Measurements from ENCODE around the gene DUSP6.
A peak's percentile ranks its signal among the peaks of the same experiment; 100 is the strongest.

Gene DUSP6

DNA sequence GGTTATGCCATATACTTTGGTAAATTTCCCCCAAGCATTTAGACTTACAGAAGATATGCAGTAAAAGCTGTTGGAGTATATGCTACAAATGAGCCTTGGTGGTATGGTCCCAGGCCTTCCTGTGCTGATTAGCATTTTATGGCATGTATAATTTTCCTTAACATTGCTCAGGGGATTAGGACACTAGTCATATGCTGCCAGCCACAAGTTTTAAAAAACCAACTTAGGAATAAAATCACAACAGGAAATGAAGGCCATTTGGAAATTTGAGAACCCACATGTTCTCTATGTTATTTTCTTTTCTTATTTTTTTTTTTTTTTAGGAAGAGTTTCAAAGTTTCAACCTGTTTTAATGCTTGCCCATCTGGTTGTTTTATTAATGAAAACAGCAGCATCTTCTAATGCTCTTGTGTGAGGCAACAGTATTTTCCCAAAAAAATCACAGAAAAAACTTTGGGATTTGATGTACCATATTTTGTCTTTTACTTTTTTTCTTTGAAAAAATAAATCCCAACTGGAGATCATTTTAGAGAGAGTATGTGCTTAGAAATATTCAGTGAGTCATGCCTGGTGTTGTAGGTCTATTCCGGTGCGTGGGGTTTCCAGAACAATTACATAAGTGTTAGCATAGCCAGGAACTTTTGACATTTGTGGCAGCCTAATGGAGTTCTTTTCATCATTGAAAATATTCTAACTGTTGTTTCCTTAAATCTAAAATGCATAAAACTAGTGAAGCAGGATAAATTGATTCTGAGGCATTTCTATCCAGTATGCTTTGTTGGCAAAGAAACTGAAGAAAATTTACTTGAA, 21.7 kb upstream of the DUSP6 start:
- no peak for DNase-seq

DNA sequence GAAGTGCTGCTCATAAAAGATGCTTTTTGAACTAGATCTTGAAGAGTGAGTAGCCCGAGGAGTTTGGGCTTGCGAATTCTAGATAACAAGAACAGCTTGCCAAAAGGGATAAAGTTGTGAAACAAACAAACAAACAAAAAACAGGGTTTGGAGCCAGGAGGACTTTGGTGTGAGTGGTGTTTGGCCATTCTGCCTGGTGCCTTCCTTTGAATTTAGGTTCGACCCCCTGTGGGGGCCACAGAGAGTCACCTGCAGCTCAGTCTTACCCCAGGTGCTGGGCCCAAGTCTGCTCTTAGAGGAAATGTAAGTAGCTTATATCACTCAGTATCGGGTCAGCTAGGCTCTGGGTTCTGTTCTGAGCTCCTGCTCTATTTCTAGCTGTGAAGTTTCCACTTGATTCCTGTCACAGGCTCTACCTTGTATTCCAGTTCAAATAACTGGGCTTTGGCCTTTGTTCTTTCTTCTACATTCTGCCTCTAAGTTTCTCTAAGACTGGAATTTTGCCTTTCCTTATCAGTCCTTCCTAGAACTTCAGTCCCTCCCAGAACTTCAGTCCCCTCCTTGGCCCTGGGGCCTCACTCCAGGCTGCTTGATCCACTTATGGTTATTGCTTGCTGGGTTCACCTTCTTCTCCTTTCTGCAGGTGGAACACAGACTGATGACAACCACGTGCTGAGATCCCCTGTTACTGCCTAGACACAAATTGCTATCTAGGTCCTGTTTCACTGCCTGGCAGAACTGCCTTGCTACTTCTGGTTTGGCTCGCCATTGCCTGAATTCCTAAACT, 20.5 kb upstream of the DUSP6 start:
- DNase-seq: no peak

DNA sequence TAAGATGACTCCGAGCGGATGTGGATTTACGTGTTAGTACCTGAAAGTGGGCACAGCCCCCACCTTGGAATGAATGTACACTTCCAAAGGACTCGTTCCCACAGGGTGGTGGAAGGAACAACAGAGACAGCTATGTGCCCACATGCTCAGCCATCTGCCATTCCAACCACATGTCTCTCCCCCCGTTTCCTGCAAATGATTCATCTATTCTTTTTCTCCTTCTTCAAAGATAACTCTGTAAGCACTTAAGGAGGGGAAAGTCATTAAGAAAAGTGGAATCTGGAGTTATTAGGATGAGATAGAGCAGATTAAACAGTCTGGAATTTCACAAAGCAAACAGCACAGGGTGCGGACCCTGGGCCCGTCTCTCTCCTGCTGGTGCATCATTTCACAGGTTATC, 18.5 kb upstream of the DUSP6 start:
- no peak for DNase-seq

DNA sequence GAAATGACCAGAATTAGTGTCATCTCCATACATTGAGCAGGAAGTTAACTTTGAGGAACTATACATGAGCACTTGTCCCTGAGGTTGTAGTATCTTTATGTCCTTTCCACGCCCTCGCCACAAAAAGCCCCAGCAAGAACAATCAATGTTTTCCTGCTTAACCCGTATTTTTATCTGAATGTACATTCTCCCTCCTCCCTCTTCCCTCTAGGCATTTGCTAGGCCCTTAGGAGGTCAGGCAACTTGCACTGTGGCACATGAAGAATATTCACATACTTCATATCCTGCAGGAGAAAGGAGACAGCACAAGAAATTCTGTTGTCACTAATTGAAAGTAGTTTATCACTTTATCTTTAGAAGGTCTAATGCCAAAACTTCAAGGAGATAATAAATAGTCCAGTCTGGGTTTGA, 18.1 kb upstream of the DUSP6 start:
- no peak for DNase-seq

DNA sequence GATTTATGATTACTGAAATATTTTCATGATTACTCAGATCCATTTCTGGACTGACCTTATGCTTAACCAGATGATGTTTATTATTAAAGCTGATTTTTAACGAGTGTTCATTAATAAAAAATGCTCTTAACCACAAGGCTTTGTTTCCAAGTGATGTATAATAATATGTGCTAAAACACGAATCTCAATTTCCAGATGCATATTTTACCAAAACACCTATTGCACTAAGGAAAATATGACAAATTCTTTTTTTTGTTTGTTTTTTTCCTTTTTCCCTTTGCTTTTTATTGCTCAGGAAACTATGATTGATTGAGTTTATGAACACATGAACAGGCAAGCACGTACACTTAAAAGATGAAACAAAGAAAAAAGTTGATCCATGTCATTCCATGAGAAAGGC, 16.9 kb upstream of the DUSP6 start:
- no peak for DNase-seq

DNA sequence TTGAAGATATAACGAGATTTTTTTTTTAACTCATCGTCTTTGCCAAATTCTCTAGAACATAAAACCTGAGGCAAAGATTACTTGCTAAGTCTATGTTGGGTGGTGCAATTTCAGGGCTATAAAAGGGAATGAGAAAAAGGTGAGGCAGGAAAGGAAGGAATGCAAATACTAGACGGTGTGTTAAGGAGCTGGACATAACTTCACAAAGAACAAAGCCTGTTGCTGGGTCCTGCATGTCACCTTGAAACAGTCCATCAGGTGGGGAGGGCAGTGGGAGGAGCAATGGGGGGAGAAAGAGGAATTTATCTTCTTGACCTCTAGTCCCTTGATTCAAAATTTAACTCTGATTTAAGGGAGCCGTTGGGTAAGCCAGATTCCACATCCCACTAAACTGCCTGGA, 16.1 kb upstream of the DUSP6 start:
- DNase-seq: no peak

DNA sequence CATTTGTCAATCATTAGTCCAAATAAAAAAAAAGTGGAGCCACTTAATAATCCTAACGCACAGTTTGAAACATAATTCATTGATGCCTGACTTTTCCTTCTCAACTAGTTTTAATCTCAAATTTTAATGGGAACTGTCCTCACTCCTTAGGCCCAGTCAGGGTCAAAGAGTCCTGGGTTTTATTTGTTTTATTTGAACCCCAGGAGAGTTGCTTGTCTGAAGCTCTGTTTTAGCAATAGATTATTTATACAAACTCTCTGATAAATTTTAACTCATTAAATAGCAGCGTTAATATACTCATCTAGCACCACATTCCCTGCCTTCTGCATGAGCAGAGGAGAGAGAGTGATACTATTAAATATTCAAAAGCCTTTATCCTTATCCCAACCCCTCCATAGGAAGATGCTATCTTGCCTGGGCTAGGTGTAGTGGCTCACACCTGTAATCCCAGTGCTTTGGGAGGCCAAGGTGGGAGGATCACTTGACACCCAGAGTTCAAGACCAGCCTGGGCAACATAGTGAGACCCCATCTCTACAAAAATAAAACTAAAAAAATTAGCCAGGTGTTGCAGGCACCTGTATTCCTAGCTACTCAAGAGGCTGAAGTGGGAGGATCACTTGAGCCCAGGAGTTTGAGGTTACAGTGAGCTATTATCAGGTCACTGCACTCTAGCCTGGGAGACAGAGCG, 14.5 kb upstream of the DUSP6 start:
- no peak for DNase-seq

DNA sequence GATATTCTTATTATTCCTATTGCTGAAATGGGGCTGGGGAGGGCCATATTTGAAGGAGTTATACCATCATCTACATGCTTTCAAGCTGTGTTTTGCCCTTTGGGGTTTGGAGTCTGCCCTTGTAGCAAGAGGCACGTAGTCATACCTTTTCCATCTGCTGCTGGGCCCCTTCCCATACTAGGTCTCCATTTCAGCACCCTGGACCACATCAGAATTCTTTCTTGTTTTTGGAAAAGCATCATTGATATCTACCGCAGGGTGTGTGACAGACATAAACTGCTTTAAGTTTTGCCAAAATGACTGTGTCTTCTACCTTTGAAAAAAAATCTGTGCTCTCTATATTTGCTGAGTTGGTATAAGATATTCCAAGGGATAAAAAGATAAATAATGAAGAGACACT, 12.3 kb upstream of the DUSP6 start:
- no peak for DNase-seq

DNA sequence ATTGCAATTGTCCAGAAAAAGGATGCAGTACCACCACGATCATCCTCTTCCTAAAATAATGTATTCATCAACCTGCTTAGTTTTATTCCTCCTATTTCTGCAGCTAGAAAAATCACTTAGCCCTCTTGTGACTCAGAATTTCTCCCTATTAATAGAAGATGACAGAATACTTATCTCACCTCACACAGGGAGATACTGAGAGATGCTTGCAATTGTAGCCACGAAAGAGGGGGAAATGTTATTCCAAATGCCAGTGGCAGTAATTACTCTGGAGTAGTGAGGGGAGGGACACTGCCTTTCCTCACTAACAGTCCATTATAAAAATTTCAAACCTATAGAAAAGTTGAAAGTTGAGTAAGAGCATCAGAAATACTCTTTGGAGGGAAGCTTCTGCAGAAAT, 11.8 kb upstream of the DUSP6 start:
- no peak for DNase-seq

DNA sequence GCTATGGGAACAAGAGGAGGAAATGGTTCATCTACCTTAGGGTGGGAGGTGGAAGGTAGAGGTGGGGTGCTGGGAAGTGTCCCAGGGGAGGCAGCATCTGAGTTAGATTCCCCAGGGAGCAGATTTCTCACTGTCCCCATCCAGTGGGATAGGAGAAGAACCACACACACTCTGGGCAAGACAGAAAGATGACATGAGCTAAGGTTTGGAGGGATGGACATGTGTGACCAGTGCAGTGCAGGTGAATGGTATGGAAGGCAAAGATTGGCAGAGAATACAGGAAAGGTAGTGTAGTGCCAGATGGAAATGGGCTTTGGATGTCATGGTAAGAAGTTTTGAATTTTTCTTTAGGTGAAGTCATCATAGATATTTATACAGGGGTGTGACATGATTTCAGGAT, 11.3 kb upstream of the DUSP6 start:
- DNase-seq: no peak

DNA sequence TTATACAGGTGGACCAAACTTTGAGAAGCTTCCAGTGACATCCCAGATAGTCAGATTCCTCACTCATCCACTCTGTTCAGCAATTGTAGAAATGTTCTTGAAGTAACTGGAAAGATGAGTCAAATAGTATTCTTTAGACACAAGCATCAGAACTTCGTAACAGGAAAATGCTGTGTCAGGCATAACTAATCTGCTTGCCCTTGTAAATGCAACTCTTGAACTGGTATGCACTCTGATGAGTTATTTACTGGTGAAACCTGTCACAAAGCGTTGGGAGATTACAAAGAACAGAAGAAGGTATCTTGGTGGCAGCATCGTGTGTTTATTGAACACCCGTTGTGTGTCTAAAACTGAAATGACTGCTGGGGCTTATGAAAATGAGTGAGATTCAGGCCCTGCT, 10.8 kb upstream of the DUSP6 start:
- no peak for DNase-seq

DNA sequence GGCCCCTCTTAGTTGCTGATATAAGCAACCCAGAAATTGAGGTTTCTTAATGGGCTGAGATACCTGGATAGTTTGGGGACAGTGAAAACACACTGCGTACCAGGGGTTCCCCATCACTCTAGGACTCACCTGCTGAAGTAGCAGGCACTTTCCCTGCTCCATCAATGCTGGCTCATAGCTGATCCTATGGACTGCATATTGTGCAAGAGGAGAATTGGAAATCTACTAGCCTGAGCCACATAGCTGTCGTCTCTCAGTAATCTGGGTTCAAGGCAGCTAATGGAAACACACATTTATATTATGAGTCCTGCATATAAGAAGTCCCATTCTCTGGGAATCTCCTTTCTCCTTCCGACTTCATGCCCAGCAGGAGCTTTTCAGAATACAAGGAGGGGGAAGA, 7.3 kb upstream of the DUSP6 start:
- no peak for DNase-seq

DNA sequence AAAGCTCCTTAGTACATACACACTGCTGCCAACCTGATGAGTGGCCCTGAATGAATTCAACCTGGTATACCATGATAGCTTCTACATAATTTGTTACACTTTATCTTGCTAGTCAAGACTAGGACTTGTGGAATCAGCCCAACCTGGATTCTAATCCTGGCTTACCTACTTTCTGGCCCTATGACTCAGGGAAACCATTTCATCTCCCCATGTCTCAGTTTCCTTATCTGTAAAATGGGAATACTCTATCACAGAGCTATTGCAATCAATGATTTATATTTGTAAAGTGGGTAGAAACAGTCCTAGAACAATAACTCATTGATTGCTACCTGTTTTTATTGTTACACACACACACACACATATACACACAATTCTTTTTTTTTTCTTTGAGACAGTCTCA, 6.5 kb upstream of the DUSP6 start:
- DNase-seq: no peak

DNA sequence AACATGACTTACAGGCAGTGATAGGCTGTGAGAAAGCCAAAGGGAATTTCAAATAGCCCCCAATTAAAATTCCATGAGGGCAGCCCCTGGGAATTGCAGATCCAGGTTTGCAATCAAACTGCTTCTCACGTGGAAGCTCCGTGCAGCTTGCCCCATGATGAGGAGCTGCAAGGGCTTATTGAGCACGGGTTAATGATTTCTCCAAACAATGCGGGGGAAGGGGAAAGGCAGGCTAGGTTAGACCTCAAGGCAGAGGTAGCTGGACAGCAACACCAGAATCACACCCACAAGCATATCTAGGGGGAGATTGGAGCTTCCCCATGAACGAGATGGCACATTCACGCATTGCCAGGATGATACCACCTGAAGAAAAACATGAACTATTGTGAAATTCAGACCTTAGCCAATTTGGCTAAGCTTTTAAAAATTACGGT, 5.0 kb upstream of the DUSP6 start:
- no peak for DNase-seq

DNA sequence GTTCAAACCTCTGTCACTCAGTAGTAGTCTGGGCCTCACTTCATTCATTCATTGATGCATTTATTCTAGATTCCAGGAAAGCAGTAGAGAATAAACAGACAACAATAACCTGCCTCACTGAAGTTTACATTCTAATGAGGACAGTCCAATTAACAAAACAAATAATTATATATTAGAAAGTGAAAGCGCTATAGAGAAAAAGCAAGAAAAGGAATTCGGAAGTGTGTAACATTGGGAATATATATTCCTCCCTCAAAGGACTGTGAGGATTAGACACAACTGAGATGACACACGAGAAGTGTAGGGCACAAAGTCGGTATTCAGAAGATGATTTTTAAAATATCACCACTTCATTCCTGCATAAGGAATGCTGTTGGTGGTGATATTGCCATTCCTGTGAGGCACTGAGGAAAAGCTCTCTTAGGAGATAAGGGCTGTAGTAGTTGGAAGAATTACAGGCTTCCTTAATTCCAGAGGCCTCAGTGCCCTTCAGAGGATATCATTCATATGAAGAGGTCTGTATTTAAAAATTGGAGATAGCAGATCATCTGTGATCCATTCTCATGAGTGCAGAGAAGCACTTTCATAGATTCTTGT, 3.9 kb upstream of the DUSP6 start:
- no peak for DNase-seq

DNA sequence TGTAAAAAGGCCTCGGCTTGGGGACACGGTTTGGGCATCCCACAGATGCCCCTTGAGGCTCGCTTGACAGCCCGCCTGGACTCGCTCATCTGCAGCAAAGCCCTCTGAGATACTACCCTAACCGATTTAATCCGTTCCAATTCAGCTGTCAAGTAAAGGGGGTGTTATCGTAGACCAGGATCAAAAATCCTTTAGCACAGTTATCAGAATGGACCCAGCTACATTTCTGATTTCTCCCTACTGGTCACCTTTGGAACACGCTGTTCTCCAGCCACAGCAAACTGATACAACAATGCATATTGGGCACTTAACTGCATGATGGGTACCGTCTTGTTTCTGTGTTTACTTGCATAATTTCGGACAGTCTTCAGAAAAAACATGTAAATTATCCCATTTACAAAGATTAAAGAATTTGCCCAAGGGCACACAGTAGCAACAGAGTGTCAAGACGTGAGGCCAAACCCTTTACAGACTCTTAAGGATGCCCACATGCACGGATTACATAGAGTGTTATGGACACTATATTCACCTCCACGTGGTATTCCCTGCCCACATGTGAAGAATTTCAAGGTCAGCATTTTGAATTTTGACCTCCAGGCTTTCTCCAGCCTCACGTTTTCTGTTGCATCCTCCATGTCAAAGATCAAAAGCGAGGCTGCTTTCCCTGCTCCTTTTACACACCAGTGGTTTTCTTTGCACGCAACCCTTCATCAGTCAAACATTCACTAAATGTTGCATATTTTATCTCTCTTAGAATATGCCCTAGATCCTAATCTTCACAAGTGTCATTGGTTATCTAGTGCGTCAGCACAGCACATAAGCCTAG, 3.2 kb upstream of the DUSP6 start:
- DNase-seq: no peak

DNA sequence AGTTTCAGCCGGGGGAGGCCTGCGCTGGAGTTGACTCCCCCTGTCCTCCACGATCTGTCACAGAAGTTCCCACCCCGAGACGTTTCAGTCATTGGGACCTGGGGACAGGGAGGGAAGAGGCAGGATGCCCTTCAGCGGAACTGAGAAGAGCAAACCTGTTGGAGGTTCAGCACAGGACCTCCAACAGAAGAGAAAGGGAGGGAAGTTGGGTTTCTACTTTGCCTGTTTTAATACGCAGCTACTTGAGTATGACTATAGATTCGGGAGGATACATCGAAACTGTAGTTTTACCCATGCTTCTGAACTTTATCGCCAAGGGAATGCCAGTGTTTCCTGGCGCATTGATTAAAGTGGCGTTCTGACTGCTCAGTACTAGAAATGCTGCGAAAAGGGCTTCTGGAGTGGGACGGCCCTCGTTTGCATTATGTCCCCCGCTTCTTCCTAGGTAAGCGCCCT, 2.3 kb upstream of the DUSP6 start:
- peak; percentile 34 for DNase-seq

DNA sequence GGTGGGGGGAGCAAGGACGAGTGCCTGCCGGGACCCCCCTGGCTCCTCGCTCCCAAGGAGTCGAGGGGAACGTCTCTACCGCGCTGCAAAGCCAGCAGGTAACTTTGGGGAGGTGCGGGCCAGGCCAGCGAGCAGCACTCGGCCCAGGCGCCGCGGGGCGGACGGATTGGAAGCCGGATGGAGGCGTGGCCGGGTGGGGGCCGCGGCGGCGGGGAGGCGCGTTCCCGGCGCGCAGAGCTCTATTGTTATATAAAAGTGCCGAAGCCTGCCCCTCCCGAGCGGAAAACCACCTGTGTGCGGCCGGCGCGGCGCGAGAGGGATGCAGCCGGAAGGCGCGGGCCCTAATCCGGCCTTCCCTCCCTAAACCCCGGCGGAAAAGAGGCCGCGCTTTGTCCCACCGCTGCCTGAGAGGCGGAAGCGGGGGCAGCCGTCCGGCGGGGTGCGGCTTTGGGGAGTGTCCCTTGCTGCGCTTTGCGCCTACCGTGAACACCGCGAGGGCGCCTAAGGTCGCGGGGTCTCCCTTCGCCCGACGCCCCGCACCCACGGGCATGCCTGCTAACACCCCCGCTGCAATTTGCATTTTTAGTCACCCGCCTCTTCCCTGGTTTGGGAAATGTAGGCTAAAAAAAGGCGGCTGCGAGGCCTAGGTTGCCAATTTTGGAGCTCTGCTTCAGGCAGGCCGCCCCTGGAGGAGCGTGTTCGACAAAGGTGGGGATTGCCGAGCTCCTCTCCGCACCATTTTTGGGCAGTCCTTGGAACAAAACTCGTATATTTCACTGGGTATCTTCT, 1.7 kb upstream of the DUSP6 start:
- peak; percentile 41 for DNase-seq

DNA sequence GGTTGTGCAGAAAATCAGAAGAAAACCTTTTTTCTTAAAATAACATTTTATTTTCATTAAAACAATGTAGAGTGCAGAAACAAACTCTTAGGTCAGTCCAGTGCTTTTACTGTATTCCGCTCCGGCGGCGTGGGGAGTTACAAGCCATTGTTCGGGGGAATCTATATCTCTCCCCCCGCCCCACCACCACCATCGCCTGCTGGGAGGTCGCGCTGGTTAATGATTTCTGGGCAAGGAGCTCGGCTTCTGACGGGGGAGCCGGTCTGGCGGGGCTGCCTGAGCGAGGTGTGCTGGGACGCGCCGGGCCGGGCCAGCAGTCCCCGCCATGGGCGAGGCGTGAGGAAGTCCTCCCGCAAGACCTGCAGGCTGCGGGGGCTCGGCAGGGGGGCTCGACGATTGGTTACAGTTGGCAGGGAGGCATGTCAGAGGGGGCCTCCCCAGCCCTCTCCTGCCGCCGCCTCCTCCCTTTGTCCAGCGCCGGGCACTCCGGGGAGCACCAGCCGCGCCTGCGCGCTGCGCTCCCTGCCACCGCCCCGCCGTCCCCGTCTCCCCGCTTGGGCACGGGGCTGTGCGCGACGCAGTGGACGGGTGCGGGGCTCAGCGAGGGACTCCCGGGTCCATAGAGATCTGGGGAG, 1.0 kb upstream of the DUSP6 start:
- DNase-seq: peak; percentile 75

DNA sequence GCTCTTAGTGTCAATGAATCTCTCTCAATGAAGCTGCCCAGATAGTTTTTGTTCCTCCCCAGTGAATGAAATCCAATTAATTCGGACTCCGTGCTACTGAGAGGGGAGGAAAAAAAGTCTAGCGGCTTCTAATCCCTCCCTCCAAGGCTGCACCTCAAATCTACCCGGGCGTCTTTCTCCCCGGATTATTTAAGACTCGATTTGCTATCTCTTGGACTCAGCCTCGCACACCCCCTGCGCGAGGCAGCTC, 134 bp downstream of the DUSP6 start:
- DNase-seq: peak; percentile 78

DNA sequence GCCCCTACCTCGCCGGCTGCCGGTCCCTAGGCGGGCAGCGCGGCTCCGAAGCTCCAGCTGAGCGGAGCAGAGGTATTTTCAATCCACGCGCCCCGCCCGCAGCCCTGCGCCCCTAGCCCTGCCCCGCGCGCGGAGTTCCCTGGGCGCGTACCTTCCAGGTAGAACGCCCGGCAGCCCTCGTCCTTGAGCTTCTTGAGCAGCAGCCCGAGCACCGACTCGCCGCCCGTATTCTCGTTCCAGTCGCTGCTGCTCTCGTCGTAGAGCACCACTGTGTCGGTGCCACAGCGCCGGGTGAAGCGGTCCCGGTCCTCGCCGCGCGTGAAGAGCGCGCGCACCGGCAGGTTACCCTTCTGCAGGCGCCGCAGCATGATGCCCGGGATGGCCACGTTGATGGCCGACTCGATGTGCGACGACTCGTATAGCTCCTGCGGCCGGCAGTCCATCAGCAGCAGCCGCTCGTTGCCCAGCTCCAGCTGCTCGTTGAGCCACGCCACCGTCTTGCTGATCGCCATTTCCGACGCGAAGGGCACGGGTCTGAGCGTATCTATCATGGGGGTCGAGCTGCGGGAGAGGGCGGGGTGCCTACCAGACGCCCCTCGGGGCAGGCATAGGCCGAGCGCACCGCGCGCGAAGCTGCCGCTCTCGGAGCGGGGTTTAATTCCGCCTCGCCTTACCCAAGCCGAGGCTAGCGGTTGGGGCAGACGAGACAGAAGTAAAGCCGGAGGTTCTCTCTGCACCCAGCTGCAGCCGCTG, 636 bp downstream of the DUSP6 start:
- no peak for DNase-seq
